Cardiac ventricle fibroblast (primary cell): ENCODE data around the gene MOV10. TPM values are rescaled to one million over a fixed set of nuclear protein-coding genes. Genes with fewer than 3 reads are reported as not detected.

Experiments
- total RNA-seq: library from RNA; depleted of rRNA; stranded (reverse); fragments of >200 nt; gene quantifications from 2 replicates; pipeline ENCODE4 v1.2.3, GENCODE V29; 2015

Gene MOV10, protein sequence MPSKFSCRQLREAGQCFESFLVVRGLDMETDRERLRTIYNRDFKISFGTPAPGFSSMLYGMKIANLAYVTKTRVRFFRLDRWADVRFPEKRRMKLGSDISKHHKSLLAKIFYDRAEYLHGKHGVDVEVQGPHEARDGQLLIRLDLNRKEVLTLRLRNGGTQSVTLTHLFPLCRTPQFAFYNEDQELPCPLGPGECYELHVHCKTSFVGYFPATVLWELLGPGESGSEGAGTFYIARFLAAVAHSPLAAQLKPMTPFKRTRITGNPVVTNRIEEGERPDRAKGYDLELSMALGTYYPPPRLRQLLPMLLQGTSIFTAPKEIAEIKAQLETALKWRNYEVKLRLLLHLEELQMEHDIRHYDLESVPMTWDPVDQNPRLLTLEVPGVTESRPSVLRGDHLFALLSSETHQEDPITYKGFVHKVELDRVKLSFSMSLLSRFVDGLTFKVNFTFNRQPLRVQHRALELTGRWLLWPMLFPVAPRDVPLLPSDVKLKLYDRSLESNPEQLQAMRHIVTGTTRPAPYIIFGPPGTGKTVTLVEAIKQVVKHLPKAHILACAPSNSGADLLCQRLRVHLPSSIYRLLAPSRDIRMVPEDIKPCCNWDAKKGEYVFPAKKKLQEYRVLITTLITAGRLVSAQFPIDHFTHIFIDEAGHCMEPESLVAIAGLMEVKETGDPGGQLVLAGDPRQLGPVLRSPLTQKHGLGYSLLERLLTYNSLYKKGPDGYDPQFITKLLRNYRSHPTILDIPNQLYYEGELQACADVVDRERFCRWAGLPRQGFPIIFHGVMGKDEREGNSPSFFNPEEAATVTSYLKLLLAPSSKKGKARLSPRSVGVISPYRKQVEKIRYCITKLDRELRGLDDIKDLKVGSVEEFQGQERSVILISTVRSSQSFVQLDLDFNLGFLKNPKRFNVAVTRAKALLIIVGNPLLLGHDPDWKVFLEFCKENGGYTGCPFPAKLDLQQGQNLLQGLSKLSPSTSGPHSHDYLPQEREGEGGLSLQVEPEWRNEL
- 29.4 and 40.2 TPM in 2 replicates for total RNA-seq

DNA sequence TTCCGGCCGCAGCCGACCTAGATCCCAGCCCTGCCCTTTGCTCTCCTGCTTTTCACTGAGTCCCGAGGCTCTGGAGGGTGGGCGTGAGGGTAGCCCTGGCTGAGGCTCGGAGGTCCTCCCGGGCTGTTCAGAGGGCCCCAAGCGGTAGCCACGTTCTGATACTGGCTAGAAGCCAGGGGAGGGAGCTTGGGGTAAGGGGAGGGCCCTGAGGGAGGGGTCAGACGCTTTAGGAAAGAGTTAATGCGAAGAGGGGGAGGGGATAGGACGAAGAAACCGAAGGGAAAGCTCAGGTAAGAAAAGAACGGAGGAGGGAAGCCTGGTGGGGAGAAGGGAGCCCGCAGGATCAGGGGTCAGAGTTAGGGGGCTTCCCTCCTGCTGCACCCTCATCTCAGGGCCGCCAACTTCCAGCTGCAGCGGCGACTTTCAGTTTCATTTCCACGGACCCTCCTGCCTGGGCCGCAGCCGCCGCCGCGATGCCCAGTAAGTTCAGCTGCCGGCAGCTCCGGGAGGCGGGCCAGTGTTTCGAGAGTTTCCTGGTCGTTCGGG lies at the start of gene MOV10:
TSS of gene MOV10 (plus strand) at position 220 of the 546 bp plus-strand sequence. CDS start at position 474, 254 bp downstream.

DNA sequence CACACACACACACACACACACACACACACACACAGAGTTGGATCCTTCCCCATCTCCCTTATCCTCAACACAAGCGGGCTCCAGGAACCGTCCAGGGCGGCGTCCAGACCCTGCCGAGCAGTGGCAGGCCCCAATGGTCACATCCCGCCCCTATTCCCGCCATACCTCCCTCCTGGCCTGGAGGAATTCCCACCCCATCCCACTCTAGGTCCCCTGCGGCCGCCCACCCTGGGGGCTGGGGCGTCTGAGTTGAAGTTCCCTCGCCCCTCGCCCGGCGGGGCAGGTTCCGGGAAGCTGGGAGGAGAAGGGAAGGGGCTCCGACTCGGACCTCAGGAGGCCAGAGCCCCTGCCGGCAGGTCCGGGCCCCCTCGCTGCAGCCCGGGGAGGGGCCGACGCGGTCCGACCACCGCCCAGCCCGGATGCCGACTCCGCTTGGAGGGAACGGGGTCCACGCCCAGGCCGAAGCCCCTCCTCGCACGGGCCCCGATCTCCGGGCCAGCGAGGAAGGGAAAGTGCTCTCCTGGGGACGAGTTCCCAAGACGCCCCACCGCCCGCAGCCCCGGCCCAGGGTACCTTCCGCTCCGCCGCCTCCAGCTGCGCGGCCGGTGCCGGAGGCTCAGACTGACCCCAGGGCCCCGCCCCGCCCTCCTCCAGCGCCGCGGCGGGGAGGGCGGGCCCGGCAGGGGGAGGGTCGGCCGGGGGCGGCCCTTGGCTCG lies 32.2 kb downstream of the MOV10 start, which contains the start of gene RHOC:
TSS of gene RHOC (minus strand) at position 623 of the 716 bp plus-strand sequence. CDS start 3,328 bp downstream, outside the sequence.

DNA sequence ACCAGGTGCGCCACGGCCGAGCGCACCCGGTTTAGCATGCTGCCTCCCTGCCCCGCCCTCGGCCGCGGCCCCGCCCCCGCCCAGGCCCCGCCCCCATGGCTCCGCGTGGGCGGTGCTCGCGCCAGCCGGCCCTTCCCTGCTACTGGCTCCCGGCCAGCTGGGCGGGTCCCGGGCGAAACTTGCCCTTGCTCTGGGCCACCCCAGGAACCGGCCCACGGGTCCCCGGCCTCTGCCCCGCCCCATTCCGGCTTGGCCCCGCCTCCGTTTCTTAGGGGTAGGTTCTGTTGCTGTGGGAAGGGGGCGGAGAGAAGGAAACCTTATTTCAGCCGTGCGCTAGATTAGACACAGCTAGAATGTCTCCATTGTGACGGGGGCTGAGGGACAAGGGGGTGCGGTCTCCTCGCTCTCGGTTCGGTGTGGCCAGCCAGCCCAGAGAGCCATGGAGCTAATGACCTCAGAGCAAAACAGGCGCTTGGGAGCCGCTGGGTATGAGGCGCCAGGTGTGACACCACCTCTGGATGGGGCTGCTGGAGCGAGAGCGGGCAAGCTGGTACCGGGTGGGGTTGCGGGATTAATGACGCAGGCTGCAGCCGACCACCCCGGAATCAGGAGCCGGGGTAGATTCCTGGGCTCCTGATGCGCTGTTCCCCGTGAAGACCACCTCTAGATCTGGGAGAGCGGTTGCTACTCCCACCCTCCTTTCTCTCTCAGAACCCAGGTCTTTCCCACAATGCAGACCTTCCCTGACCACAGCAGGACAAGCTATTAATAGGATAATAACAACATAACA lies 41.0 kb downstream of the MOV10 start, which contains the start of gene PPM1J:
TSS of gene PPM1J (minus strand) at position 69 of the 790 bp plus-strand sequence. CDS start at position 38, 31 bp downstream.

Other genes with a start within 250 kb of the MOV10 start
- 1.9 and 3.3 TPM in 2 replicates for gene WNT2B, start 165.7 kb upstream of the MOV10 start, total RNA-seq
- gene ST7L, start 55.5 kb upstream of the MOV10 start, total RNA-seq, result 13.6 and 18.7 TPM in 2 replicates
- 103 and 120 TPM in 2 replicates for gene CAPZA1, start 54.8 kb upstream of the MOV10 start, total RNA-seq
- gene RHOC, start 32.5 kb downstream of the MOV10 start, total RNA-seq, result 275 and 292 TPM in 2 replicates
- 0.54 and 1.6 TPM in 2 replicates for gene PPM1J, start 40.7 kb downstream of the MOV10 start, total RNA-seq